Middle frontal gyrus (tissue), 1 donor: ENCODE results near the gene UGT1A7.
"Not testable (repeated sequence)": the region's sequence is repeated elsewhere in the genome, so short reads cannot be mapped to it uniquely, and the experiment has no call there.

Experiments
- DNase-seq: peaks from one replicate; pipeline ENCODE4 v3.0.0-alpha.2; 2015; ENCODE audit warnings: low spot score; ENCODE audit errors: extremely low spot score

UGT1A7 gene

GRCh38 chr2:233712611-233713261, 31.0 kb downstream of the UGT1A7 start, which contains the start of gene UGT1A5:
Gene UGT1A5, plus strand, starts transcription at chr2:233712907. Its CDS starts 85 bp downstream, at chr2:233712992.
- DNase-seq, result no peak

- no peak for DNase-seq
These were observed 31.5 kb downstream of the UGT1A7 start for GRCh38 chr2:233713262-233713615.

GRCh38 chr2:233714121-233714520, 32.4 kb downstream of the UGT1A7 start:
- DNase-seq, result no peak

- DNase-seq, result no peak
These were observed 36.9 kb downstream of the UGT1A7 start, which contains the start of gene UGT1A4 for GRCh38 chr2:233718552-233718951. Gene UGT1A4, plus strand, starts transcription at chr2:233718736. Its CDS starts 85 bp downstream, at chr2:233718821.

GRCh38 chr2:233728723-233729301, 47.1 kb downstream of the UGT1A7 start, which contains the start of gene UGT1A3:
Gene UGT1A3, plus strand, starts transcription at chr2:233729042. Its CDS starts 85 bp downstream, at chr2:233729127.
- no peak for DNase-seq

GRCh38 chr2:233736868-233737653, 55.4 kb downstream of the UGT1A7 start:
- DNase-seq, result not testable (repeated sequence)

GRCh38 chr2:233740870-233741269, 59.2 kb downstream of the UGT1A7 start:
- no peak for DNase-seq

- no peak for DNase-seq
These were observed 62.0 kb downstream of the UGT1A7 start for GRCh38 chr2:233743464-233744259.

- DNase-seq, result no peak
These were observed 63.5 kb downstream of the UGT1A7 start for GRCh38 chr2:233745073-233745755.

GRCh38 chr2:233745838-233746237, 64.1 kb downstream of the UGT1A7 start:
- not testable (repeated sequence) for DNase-seq

- no peak for DNase-seq
These were observed 65.0 kb downstream of the UGT1A7 start for GRCh38 chr2:233746475-233747282.

GRCh38 chr2:233747283-233747544, 65.5 kb downstream of the UGT1A7 start:
- DNase-seq, result no peak

GRCh38 chr2:233750689-233751088, 69.0 kb downstream of the UGT1A7 start:
- DNase-seq, result not testable (repeated sequence)

- not testable (repeated sequence) for DNase-seq
These were observed 69.7 kb downstream of the UGT1A7 start for GRCh38 chr2:233751212-233752009.

GRCh38 chr2:233754872-233755611, 73.3 kb downstream of the UGT1A7 start:
- DNase-seq, result no peak

- no peak for DNase-seq
These were observed 74.9 kb downstream of the UGT1A7 start for GRCh38 chr2:233756429-233757081.

- no peak for DNase-seq
These were observed 76.4 kb downstream of the UGT1A7 start for GRCh38 chr2:233758141-233758540.

GRCh38 chr2:233758849-233759248, 77.1 kb downstream of the UGT1A7 start:
- no peak for DNase-seq
